Astrocyte of the spinal cord (primary cell): ENCODE measurements around the gene DTL.

Experiments used
- DNase-seq: peaks from one replicate; pipeline ENCODE4 v3.0.0; 2011; ENCODE audit warnings: low read depth, low spot score
- H3K4me3 ChIP-seq: 2 replicates; pipeline ENCODE4 v1.5.1; 2011; ENCODE audit warnings: low read depth, mild to moderate bottlenecking, low read length, moderate library complexity
- in situ Hi-C: cut with HindIII; loops from 2 replicates; pipeline ENCODE4 v1.10.0; 2017; ENCODE audit warnings: low sequenced_read_pairs
- TF ChIP-seq, protein P1 (sequence below): IDR thresholded peaks from 2 replicates; pipeline ENCODE4 v1.5.1; 2012; ENCODE audit warnings: low read depth, mild to moderate bottlenecking, low read length, inconsistent platforms

The DTL gene

DNA sequence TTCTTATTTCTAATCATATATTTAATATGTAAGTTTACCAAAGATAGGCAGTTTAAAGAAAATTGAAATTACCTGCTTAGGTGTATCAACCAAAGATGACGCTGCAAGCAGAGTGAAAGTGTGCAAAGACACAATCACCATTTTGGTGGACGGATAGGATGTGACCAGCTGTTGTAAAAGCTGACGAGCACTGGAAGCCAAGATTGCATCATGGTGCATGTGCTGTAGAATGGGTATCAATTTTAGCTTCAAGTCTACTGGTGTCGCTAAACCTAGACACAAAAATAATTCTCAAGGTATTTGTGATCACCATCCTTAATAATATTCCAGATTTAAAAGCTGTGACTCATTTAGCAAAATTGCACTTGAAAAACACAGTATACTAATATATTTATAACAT, 28.4 kb upstream of the DTL start:
- in situ Hi-C loops = no loop called here
- no peak for DNase-seq
- no peak overlapping the region for H3K4me3 ChIP-seq
- TF ChIP-seq, protein P1, sequence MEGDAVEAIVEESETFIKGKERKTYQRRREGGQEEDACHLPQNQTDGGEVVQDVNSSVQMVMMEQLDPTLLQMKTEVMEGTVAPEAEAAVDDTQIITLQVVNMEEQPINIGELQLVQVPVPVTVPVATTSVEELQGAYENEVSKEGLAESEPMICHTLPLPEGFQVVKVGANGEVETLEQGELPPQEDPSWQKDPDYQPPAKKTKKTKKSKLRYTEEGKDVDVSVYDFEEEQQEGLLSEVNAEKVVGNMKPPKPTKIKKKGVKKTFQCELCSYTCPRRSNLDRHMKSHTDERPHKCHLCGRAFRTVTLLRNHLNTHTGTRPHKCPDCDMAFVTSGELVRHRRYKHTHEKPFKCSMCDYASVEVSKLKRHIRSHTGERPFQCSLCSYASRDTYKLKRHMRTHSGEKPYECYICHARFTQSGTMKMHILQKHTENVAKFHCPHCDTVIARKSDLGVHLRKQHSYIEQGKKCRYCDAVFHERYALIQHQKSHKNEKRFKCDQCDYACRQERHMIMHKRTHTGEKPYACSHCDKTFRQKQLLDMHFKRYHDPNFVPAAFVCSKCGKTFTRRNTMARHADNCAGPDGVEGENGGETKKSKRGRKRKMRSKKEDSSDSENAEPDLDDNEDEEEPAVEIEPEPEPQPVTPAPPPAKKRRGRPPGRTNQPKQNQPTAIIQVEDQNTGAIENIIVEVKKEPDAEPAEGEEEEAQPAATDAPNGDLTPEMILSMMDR = no peak

DNA sequence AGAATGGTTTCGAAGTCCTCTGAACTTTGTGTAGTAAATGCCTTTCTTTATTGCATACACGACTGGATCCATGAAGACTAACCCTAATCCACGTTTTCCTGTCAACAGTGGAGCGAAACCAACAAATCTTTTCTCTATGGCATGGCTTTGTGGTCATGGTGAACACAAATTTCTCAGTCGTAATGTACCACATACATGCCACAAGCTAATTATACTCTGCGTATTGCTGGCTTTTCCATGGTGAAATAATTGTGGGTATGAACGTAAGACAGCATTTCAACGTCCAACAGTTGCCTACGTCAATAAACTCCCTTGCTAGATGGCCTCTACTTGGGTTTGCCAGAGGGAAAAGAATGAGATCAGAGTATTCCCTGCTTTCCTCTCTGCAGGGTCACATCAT, 27.7 kb upstream of the DTL start:
- no peak for DNase-seq
- in situ Hi-C loops = no loop called here
- no peak overlapping the region for H3K4me3 ChIP-seq
- TF ChIP-seq, protein P1 = no peak

DNA sequence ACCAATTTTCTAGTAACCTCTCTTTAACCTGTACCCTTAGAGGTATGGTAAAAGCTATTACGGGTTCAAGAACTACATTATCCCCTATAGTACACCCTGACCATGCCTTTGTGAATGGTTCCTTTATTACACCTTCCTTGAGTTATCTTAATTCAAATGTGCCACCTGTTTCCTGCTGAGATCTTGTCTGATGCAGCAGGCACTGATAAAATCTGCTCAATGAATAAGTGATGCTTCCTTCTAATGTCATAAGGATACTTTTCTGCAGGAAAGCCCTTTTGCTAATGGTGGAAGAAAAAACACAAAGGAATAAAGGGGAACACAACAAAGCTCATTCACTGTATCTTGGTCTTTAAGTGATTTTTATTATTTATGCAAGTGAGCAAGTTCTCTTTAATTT, 26.0 kb upstream of the DTL start:
- no peak overlapping the region for H3K4me3 ChIP-seq
- in situ Hi-C loops = no loop called here

DNA sequence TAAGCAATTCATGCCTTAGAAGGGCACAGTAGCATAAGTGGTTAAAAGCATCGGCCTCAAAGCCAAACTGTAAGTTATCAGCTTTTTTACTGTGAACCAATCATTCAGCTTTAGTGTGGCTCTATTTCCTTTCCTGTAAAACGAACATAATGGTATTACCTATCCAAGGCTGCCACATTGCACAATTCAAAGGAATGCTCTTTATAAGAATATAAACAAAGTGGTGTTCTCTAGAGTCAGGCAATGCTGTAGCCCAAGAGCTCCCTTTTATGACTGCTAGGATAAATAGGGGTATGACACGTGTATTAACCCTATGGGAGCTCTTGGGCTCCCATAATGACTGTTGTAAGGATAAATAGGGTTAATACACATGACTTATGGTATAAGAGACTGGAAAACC, 25.5 kb upstream of the DTL start:
- no peak for DNase-seq
- H3K4me3 ChIP-seq = no peak overlapping the region
- in situ Hi-C loops = no loop called here
- TF ChIP-seq, protein P1 = no peak

More for the DNA sequence above, 26.0 kb upstream of the DTL start:
- no peak for DNase-seq
- TF ChIP-seq, protein P1 = no peak

DNA sequence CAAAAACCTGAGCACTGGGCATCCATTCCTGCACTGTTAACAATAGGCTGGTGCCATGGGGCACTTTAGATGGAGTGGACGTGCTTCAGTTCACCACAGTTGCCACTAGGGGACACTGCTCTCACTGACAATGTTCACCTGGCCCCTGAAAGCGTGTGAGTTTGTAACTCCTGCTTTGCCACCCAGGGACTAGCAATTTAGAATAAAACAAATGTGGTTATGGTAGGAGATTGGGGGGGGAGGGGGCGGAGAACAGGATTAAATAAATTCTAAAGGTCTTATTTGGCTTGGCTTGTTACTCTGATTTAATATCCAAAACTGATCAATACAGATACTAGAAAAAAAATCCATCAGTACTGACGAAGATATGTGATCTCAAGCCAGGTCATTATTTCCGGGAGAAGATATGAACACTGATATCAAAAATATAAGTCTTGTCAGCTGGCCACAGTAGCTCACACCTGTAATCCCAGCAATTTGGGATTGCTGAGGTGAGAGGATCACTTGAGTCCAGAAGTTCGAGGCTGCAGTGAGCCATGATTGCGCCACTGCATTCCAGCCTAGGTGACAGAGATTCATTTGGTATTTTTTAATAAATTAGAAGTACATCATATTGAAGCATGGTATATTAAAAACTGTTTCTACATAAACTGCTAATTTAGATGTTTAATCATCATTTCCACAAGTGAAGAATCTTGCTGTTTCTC, 23.4 kb upstream of the DTL start:
- DNase-seq = peak; percentile 64
- TF ChIP-seq, protein P1 = peak; percentile 98
- no peak overlapping the region for H3K4me3 ChIP-seq
- in situ Hi-C loops = no loop called here

DNA sequence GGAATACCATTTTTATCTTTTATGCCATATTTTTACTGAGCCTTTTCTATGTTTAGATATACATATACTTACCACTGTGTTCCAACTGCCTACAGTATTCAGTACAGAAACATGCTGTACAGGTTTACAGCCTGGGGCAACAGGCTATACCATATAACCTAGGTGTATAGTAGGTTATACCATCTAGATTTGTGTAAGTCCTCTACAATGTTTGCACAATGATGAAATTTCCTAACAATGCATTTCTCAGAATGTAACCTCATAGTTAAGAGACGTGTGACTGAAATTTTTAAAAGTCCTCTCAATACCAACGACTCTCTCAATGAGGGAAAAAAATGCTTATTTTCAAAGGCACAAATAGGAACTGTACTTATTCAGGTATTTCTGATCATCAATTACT, 21.9 kb upstream of the DTL start:
- in situ Hi-C loops = no loop called here
- H3K4me3 ChIP-seq = no peak overlapping the region
- TF ChIP-seq, protein P1 = no peak
- DNase-seq = no peak

DNA sequence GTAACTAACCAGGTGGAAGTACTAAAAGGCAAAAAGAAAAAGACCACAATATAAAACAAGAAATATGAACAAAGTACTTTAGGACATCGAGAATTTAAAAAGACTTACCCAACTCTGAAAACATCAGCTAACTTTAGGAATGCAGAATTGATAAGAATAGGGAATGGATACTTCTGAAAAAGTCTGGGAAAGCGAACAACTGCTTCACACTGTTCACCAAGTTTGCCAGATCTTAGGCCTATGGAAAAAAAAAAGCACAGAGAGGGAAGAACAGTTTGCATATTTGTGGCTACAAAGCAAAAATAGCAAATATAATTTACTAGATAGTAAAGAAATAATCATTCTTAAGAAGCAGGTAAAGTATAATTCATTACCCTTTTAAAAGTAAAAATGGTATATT, 14.6 kb upstream of the DTL start:
- in situ Hi-C loops = no loop called here
- TF ChIP-seq, protein P1 = no peak
- DNase-seq = no peak
- no peak overlapping the region for H3K4me3 ChIP-seq
